C4-2B (cell line): ENCODE data around the gene TACC3.

Experiments
- H3K27ac ChIP-seq: fragments of 450-650 bp; 2 replicates; pipeline ENCODE4 v1.5.1; 2017
- ZFX ChIP-seq: fragments of 450-650 bp; IDR thresholded peaks from 2 replicates; pipeline ENCODE4 v1.6.1; 2017
- TF ChIP-seq, protein P1 (sequence below): fragments of 450-650 bp; conservative IDR thresholded peaks from 2 replicates; pipeline ENCODE4 v1.5.1; 2017; ENCODE audit warnings: mild to moderate bottlenecking

TACC3 gene

DNA sequence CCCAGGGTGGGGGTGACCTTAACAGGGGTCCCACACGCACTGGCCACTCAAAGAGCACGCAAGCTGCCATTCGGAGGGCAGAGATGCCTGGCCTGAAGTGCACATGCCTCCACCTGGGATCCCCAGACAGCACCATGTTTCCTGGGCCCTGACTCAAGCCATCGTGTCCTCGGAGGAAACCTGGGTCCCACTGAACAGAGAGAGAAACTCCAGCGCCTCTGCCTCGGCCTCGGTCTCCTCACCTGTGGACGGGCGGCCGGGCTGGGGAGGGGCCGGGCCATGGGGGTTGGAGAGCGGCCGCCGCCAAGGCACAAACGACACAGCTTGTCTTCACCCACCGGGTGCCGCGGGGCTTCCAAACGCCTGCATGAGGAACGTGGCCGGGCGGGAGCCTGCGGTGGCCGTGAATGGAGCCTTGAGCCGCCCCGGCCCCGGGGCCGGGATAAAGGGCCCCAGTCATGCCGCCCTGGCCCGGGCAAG lies 41.8 kb downstream of the TACC3 start:
- TF ChIP-seq ZFX: no peak
- TF ChIP-seq, protein P1, sequence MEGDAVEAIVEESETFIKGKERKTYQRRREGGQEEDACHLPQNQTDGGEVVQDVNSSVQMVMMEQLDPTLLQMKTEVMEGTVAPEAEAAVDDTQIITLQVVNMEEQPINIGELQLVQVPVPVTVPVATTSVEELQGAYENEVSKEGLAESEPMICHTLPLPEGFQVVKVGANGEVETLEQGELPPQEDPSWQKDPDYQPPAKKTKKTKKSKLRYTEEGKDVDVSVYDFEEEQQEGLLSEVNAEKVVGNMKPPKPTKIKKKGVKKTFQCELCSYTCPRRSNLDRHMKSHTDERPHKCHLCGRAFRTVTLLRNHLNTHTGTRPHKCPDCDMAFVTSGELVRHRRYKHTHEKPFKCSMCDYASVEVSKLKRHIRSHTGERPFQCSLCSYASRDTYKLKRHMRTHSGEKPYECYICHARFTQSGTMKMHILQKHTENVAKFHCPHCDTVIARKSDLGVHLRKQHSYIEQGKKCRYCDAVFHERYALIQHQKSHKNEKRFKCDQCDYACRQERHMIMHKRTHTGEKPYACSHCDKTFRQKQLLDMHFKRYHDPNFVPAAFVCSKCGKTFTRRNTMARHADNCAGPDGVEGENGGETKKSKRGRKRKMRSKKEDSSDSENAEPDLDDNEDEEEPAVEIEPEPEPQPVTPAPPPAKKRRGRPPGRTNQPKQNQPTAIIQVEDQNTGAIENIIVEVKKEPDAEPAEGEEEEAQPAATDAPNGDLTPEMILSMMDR: no peak
- no peak overlapping the region for H3K27ac ChIP-seq

DNA sequence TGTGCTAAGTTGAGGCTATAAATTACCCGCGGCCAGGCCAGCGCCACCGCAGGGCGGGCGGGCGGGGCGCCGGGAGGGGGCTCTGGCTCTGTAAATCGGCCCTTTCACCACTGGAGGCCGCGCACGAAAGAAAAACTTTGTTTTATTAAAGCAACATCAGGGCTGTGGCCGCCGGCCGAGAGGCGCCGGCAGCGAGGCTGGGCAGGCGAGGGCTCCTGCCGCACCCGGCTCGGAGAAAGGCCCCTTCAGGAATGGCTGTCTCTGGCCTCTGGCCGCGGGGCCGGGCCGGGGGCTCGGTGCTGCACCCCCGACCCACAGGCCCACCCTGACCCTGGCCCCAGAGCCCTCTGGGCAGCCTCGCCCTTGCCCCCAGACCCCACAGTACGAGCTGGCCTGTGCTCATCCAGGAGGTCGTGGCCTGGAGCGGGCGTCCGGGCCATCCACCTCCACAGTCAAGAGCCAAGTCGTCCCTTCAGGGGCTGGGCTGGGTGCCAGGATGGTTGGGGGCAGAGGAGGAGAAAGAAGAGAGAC lies 42.3 kb downstream of the TACC3 start:
- no peak for TF ChIP-seq ZFX
- TF ChIP-seq, protein P1: no peak
- H3K27ac ChIP-seq: no peak overlapping the region

DNA sequence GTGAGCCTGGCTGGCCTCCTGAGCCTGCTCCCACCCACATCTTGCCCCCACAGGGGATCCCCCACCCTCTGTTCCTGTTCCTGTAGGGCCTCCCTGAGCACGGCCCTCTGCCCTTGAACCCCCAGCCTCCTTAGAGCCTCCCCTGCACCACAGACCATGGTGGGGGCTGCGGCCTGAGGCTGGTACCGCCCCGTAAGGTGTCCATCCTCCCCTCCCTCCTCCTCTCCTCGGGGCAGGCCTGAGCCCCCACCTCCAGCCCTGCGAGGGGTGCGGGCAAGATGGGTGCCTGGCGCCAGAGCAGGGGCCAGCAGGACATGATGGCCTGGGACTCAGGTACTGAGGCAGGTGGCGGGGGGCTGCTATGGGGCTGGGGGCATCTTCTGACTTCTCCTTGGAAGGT lies 43.3 kb downstream of the TACC3 start:
- no peak overlapping the region for H3K27ac ChIP-seq

DNA sequence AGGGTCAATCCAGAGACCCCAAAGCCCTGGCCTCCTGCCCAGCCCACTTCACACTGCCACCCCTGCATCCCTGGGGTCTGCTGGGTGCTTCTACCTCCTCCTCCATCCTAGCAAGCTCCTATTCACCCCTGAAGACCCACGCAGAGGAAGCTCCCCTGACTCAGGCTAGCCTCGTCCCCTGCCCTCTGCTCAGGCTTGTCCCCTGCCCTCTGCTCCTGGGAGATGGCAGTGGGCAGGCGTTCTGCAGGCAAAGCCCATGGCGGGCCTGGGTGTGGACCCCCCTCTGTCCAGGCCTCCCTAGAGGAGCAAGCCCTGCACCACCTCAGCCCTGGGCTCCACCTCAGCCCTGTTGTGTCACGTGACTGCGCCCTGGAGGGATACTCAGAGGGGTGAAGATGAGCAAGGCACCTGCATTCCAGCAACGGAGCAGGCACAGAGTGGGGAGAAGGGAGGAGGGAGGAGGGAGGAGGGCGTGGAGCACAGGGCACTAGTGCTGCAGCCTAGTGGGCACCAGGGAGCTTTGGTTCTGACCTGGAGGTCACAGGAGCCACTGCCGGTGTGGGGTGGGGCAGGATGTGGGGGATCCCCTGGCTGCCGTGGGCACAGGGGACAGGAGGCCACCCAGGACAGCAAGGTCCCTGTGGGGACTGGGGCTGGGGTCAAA lies 44.2 kb downstream of the TACC3 start:
- no peak overlapping the region for H3K27ac ChIP-seq
- TF ChIP-seq, protein P1: no peak
- no peak for TF ChIP-seq ZFX

More for the DNA sequence above, 43.3 kb downstream of the TACC3 start:
- TF ChIP-seq, protein P1: no peak
- no peak for TF ChIP-seq ZFX

DNA sequence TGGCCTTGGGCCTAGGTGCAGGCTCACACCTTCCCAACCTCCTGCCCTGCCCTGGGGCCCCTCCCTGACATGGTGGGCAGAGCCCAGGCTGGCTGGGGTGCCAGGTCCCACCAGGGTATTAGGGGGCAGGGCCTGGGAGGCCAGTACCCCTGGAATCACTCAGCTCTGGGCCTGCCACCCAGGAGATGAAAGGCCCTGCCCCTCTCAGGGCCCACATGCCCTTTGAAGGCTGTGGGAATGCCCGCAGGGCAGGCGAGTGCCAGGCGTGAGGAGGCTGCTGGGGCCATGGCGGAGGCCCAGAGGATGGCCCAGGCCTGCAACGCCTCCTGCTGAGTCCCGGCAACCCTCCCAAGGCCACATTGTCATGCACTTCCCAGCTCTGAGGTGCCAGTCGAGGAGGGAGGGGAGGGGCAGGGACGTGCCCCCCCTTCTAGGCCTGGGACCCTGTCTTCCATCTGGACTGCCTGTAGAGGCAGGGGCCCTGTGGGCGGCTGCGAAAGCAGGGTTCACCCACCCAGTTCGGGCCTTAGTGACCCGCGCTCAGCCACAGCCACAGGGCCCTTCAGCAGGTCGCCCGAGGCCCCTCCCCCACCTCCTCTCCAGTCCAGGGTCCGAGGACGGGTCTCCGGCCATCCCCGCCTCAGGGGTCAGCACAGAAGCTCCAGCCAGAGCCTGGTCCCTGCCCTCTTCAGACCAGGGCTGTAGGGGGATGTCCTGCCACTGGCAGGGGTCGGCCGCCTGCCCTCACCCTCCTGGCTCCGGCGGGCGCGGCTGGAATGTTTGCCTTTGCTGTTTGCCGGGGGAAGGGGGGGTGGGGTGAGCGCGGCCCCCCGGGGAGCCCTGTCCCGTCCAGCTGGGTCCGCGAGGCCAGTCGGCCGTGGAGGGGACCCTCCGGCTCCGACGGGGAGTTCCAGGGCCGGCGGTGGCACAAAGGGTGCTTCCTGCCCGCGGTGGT lies 45.1 kb downstream of the TACC3 start:
- H3K27ac ChIP-seq: no peak overlapping the region
- TF ChIP-seq, protein P1: no peak
- no peak for TF ChIP-seq ZFX

DNA sequence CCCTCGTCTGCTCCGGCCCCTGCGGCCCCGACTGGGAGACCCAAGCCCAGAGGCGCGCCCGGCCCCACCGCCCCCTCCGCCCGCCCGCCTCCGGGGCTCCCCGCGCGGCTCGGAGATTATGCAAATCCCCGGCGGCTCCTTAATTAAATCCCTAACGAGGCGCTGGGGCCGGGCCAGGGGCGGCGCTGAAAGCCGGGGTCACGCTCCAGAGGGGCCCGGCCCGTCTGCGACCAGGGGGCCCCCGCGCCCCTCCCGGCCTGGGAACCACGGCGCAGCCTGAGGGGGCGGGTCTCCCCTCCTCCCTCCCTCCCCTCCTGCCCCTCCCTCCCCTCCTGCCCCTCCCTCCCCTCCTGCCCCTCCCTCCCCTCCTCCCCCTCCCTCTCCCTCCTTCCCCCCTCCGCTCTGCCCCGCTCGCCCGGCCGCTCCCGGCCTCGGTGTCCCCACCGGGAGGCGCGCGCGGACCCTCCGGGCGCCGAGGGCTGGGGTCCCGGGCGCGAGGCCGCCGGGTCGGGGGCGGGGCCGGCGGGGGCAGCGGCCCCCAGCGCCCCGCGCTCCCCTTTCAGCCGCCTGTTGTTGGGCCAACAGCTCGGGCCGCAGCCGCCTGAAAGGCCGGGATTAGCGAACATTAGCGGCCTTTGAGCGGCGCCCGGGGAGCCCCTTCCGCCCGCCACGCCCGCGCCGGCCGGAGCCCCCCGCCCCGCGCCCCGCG lies 45.9 kb downstream of the TACC3 start:
- no peak for TF ChIP-seq ZFX
- TF ChIP-seq, protein P1: no peak
- no peak overlapping the region for H3K27ac ChIP-seq
